Endothelial cell of umbilical vein (primary cell): ENCODE data around the gene MXI1. TPM values are rescaled to one million over a fixed set of nuclear protein-coding genes. Genes with fewer than 3 reads are reported as not detected.

ENCODE experiments used
- BruUV-seq: library from RNA; stranded (reverse); fragments of 400-500 nt; replicated peaks from 2 replicates; lab custom pipeline; 2021; lab: Mats Ljungman, UMichigan
- CTCF ChIA-PET: fragments of 300-600, 350-600 bp; sonication (Branson Sonifier 250); formaldehyde crosslinking; loops from one replicate; lab custom pipeline; 2021; ENCODE audit warnings: antibody characterized with exemption, inconsistent platforms; lab: Charles Lee
- POLR2A ChIA-PET: fragments of 300-600, 350-600 bp; sonication (Branson Sonifier 250); formaldehyde crosslinking; loops from one replicate; lab custom pipeline; 2021; ENCODE audit warnings: antibody characterized with exemption, inconsistent platforms; lab: Charles Lee
- DNase-seq: peaks from one replicate; pipeline ENCODE4 v3.0.0-alpha.2; 2011; ENCODE audit warnings: low read depth, low spot score
- FAIRE-seq: peaks from 2 replicates; lab custom pipeline; 2011; peaks lifted over from hg19 to GRCh38; lab: Jason Lieb, UNC
- H2AFZ ChIP-seq: 2 replicates; pipeline ENCODE4 v1.6.0; 2012; ENCODE audit warnings: low read depth, low read length, control low read depth, inconsistent platforms
- H3K27ac ChIP-seq: 2 replicates; pipeline ENCODE4 v1.5.1; 2011; ENCODE audit warnings: low read depth, mild to moderate bottlenecking, control low read depth, low read length, moderate library complexity; ENCODE audit not compliant: insufficient read depth
- H3K27me3 ChIP-seq, 2 experiments: 2 replicates each; pipeline versions ENCODE4 v1.6.0 to v1.6.1; 2011; ENCODE audit warnings: low read length in 2 of 2, mixed read lengths in 1 of 2; ENCODE audit not compliant: control insufficient read depth in 2 of 2, insufficient read depth in 2 of 2
- H3K36me3 ChIP-seq, 2 experiments: 2 replicates in 1 of 2; 3 replicates in 1 of 2; pipeline ENCODE4 v1.5.1; 2011; ENCODE audit warnings: low read length in 2 of 2, mild to moderate bottlenecking in 1 of 2, moderate library complexity in 1 of 2; ENCODE audit not compliant: control insufficient read depth in 2 of 2, insufficient read depth in 2 of 2; ENCODE audit errors: extremely low read depth in 1 of 2
- H3K4me1 ChIP-seq: 3 replicates; pipeline ENCODE4 v1.5.1; 2011; ENCODE audit warnings: mild to moderate bottlenecking, low read length; ENCODE audit not compliant: control insufficient read depth, insufficient read depth; ENCODE audit errors: extremely low read depth
- H3K4me2 ChIP-seq: 2 replicates; pipeline ENCODE4 v1.6.1; 2011; ENCODE audit warnings: low read length, control low read depth, mixed read lengths; ENCODE audit not compliant: insufficient read depth
- H3K4me3 ChIP-seq, 3 experiments: fragments of 200-600 bp in 1 of 3; sonication (generic), shearing (Covaris generic) in 1 of 3; replicated peaks in 1 of 3; 2 replicates each; pipeline ENCODE4 v1.5.1; 2011 to 2016; ENCODE audit warnings: control low read depth in 3 of 3, low read length in 3 of 3, mild to moderate bottlenecking in 2 of 3, inconsistent platforms in 1 of 3, low read depth in 1 of 3, moderate library complexity in 1 of 3; ENCODE audit not compliant: insufficient read depth in 1 of 3
- H3K79me2 ChIP-seq: 2 replicates; pipeline ENCODE4 v1.6.0; 2012; ENCODE audit warnings: low read length, inconsistent platforms; ENCODE audit not compliant: control insufficient read depth, insufficient read depth
- H3K9ac ChIP-seq: replicated peaks from 2 replicates; pipeline ENCODE3; 2011; ENCODE audit warnings: low read length, control low read depth; ENCODE audit not compliant: insufficient read depth; ENCODE audit errors: extremely low read depth
- H3K9me1 ChIP-seq: replicated peaks from 3 replicates; pipeline ENCODE4 v1.6.0; 2011; ENCODE audit warnings: mild to moderate bottlenecking, low read length; ENCODE audit not compliant: control insufficient read depth, insufficient read depth; ENCODE audit errors: extremely low read depth
- H3K9me3 ChIP-seq: replicated peaks from 2 replicates; pipeline ENCODE4 v1.5.1; 2012; ENCODE audit warnings: low read length, inconsistent platforms; ENCODE audit not compliant: control insufficient read depth, insufficient read depth
- H4K20me1 ChIP-seq: replicated peaks from 2 replicates; pipeline ENCODE3; 2011; ENCODE audit warnings: mild to moderate bottlenecking, low read length; ENCODE audit not compliant: control insufficient read depth, insufficient read depth; ENCODE audit errors: extremely low read depth
- EZH2 ChIP-seq: IDR thresholded peaks from 2 replicates; pipeline ENCODE4 v1.6.1; 2012; ENCODE audit warnings: borderline replicate concordance, low read depth, mild to moderate bottlenecking, moderate library complexity, low read length, inconsistent platforms; ENCODE audit not compliant: severe bottlenecking
- GATA2 ChIP-seq: IDR thresholded peaks from 2 replicates; pipeline ENCODE4 v1.7.0; 2011; ENCODE audit warnings: low read depth, mild to moderate bottlenecking, moderate library complexity, mixed read lengths, low read length; ENCODE audit not compliant: insufficient read length, insufficient read depth
- JUN ChIP-seq: IDR thresholded peaks from 2 replicates; pipeline ENCODE4 v1.6.1; 2011; ENCODE audit warnings: borderline replicate concordance, low read depth; ENCODE audit not compliant: insufficient read length, insufficient read depth
- MAX ChIP-seq: IDR thresholded peaks from 2 replicates; pipeline ENCODE4 v1.6.1; 2011; ENCODE audit not compliant: insufficient read depth, insufficient read length
- MYC ChIP-seq: IDR thresholded peaks from one replicate; pipeline ENCODE4 v1.6.1; 2011; ENCODE audit warnings: mild to moderate bottlenecking, low read depth, low read length
- POLR2A ChIP-seq: IDR thresholded peaks from 2 replicates; pipeline ENCODE4 v1.6.1; 2012; ENCODE audit warnings: low read depth, mild to moderate bottlenecking, control low read depth, low read length
- POLR2AphosphoS5 ChIP-seq: IDR thresholded peaks from 2 replicates; pipeline ENCODE4 v1.6.1; 2012; ENCODE audit warnings: low read depth, mild to moderate bottlenecking, control low read depth, low read length, moderate library complexity; ENCODE audit not compliant: insufficient read depth
- dilution Hi-C: fragments of 300-500 bp; cut with MboI; formaldehyde crosslinking; loops from one replicate; pipeline ENCODE4 v1.15.0; 2019; ENCODE audit warnings: low sequenced_read_pairs; ENCODE audit not compliant: extremely low pct_ligation_motif_present
- intact Hi-C: fragments of 100-400 bp; cut with micrococcal nuclease; formaldehyde crosslinking; loops from one replicate; pipeline ENCODE4 v1.10.0; 2022
- polyA plus RNA-seq, 4 experiments: library from polyadenylated mRNA; depleted of rRNA in 3 of 4; stranded (reverse) in 3 of 4; unstranded in 1 of 4; fragments of >200 nt; gene quantifications; 2 replicates each; pipeline versions ENCODE4 v1.2.1 to v1.2.3, GENCODE V29; 2011 to 2012; ENCODE audit warnings: missing spikeins in 1 of 4
- total RNA-seq: library from RNA; stranded (reverse); gene quantifications from 2 replicates; pipeline ENCODE4 v1.2.3, GENCODE V29; 2021
- TF ChIP-seq, protein P1 (sequence below), 2 donors: IDR thresholded peaks; 1 replicate in 1 of 2; 2 replicates in 1 of 2; pipeline ENCODE4 v1.5.1; 2011; ENCODE audit warnings: low read length in 2 of 2, mild to moderate bottlenecking in 2 of 2, moderate library complexity in 2 of 2, control low read depth in 1 of 2, inconsistent platforms in 1 of 2, low read depth in 1 of 2; ENCODE audit not compliant: insufficient read depth in 1 of 2; ENCODE audit errors: extremely low read depth in 1 of 2

MXI1 gene
- total and polyA plus RNA-seq, 2 donors (not counting 3 experiments of a cell fraction or from before 2014, with no cell fraction given), result 2.7 to 8.5 TPM

- no peak overlapping the region for H2AFZ ChIP-seq
- H3K9me3 ChIP-seq, result no peaks in the 10 kb centered on the region
- no peak overlapping the region for H3K4me3 ChIP-seq
- H3K27me3 ChIP-seq, result no peaks in the 10 kb centered on the region
- no peak for FAIRE-seq
- H3K4me2 ChIP-seq, result no peak overlapping the region
- TF ChIP-seq GATA2 (no peak), MAX (no peak)
- dilution Hi-C loops, result loop anchor here (25.0 kb wide), 2 partner anchors 160 to 410 kb away; no protein-coding TSS in a partner anchor
- H3K9me1 ChIP-seq, result no peaks in the 10 kb centered on the region
- peaks cover 19 to 53% of the 10 kb centered on the region in 2 experiments for H3K36me3 ChIP-seq
- peaks cover 8% of the 10 kb centered on the region for H4K20me1 ChIP-seq
- ChIA-PET POLR2A (interaction anchor here (0.6 to 1.3 kb wide), 2 partner anchors 8 to 70 kb away, joined by 4 to 5 read pairs; partner anchors contain the start of gene SMNDC1), CTCF (interaction anchor here (0.9 to 2.6 kb wide), 3 partner anchors 8 to 159 kb away, joined by 3 to 7 read pairs (median 4); partner anchors contain the start of gene SMNDC1)
- DNase-seq, result no peak
- no peak overlapping the region for H3K27ac ChIP-seq
- intact Hi-C loops, result no loop called here
- H3K9ac ChIP-seq, result no peak overlapping the region
- no TSS peak for BruUV-seq
- peaks cover 30% of the 10 kb centered on the region for H3K79me2 ChIP-seq
- H3K4me1 ChIP-seq, result no peaks in the 10 kb centered on the region
Observed at GRCh38 chr10:110296966-110297365, 89.6 kb downstream of the MXI1 start.

DNA sequence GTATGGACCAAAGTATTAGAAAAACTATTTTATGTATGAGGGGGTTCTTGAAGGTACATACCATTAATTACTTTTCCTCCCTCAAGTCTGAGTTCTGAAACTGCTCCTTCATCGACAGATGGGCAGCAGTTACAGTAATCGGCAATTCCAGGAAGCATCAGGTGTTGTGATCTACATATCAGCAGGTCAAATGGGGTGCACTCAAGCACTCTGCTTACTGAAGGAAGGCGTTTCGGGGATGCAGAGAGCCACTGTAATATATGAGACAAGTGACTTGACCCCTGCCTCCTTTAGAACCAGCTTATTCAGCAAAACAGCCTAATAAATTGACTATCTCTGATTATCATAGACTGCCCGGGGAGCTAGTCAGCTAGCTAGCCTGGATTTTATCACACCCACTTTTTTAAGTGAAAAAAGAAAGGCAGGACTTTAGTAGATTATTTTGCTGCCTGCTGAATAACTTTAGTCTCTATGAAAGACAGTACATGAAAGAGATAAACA, 93.1 kb downstream of the MXI1 start:
- FAIRE-seq, result no peak
- H3K4me2 ChIP-seq, result no peak overlapping the region
- peaks cover 14 to 43% of the 10 kb centered on the region in 2 experiments for H3K36me3 ChIP-seq
- H3K27me3 ChIP-seq, result no peaks in the 10 kb centered on the region
- no TSS peak for BruUV-seq
- intact Hi-C loops (no loop called here), dilution Hi-C loops (no loop called here)
- H3K9me3 ChIP-seq, result no peaks in the 10 kb centered on the region
- no peak overlapping the region for H3K27ac ChIP-seq
- no peak for TF ChIP-seq JUN
- no peak for TF ChIP-seq EZH2
- TF ChIP-seq MYC, result no peak
- TF ChIP-seq MAX, result no peak
- TF ChIP-seq, protein P1, sequence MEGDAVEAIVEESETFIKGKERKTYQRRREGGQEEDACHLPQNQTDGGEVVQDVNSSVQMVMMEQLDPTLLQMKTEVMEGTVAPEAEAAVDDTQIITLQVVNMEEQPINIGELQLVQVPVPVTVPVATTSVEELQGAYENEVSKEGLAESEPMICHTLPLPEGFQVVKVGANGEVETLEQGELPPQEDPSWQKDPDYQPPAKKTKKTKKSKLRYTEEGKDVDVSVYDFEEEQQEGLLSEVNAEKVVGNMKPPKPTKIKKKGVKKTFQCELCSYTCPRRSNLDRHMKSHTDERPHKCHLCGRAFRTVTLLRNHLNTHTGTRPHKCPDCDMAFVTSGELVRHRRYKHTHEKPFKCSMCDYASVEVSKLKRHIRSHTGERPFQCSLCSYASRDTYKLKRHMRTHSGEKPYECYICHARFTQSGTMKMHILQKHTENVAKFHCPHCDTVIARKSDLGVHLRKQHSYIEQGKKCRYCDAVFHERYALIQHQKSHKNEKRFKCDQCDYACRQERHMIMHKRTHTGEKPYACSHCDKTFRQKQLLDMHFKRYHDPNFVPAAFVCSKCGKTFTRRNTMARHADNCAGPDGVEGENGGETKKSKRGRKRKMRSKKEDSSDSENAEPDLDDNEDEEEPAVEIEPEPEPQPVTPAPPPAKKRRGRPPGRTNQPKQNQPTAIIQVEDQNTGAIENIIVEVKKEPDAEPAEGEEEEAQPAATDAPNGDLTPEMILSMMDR (IDR thresholded peaks at IDR 0.05; ENCODE audit: extremely low read depth in 1 of 2, insufficient read depth in 1 of 2, low read depth in 1 of 2, low read length in 2 of 2), result no peak
- no peak for TF ChIP-seq GATA2
- TF ChIP-seq POLR2AphosphoS5, result no peak
- TF ChIP-seq POLR2A, result no peak
- POLR2A ChIA-PET, result no interaction called here
- H3K4me1 ChIP-seq, result peaks cover 19% of the 10 kb centered on the region
- H4K20me1 ChIP-seq, result peaks cover 12% of the 10 kb centered on the region
- no peak overlapping the region for H3K9ac ChIP-seq
- no peak for DNase-seq
- H3K9me1 ChIP-seq, result no peaks in the 10 kb centered on the region
- H3K79me2 ChIP-seq, result peaks cover 58% of the 10 kb centered on the region
- H3K4me3 ChIP-seq, result no peak overlapping the region
- CTCF ChIA-PET, result interaction anchor here (0.9 to 1.3 kb wide), 3 partner anchors 162 to 1837 kb away, joined by 3 read pairs; no protein-coding TSS in a partner anchor
- no peak overlapping the region for H2AFZ ChIP-seq
